ENCODE results near the gene ATOSA.

Gene ATOSA

DNA sequence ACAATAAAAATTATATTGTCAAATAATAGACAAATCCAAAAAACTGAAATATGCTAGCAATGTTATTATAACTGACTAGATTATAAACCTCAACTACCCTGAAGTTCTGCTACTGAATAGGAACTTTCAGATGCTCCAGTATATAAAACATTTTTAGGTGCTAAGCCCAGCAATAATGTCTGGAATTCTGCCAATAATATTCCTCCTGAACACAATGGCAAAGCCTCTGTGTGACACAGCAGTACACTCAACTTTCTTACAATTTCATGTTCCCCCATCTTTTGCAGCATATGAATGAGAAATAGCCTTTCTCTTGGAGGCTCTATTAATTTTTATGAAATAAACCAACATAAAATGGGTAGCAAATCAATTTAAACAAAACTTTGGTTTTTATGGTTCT lies 29.5 kb downstream of the ATOSA start:
- no peak for DNase-seq

DNA sequence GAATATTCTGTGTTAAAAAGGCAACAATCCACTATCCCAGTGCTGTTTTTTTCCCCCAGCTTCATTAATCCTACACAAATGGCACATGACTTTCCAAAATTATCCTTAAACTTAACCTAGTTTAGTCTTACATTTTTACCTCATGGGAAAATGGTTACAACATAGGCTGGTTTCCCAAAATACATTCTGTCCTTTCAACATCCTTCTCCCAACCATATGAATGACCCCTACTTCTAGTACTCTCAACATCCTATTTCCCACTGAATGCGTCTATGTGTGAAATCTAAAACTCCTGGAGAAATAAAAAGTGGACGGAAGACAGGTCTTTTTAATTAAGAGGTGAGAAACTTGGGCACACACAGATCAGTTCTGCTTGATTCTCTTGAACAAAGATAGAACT lies 33.3 kb downstream of the ATOSA start:
- no peak for DNase-seq

DNA sequence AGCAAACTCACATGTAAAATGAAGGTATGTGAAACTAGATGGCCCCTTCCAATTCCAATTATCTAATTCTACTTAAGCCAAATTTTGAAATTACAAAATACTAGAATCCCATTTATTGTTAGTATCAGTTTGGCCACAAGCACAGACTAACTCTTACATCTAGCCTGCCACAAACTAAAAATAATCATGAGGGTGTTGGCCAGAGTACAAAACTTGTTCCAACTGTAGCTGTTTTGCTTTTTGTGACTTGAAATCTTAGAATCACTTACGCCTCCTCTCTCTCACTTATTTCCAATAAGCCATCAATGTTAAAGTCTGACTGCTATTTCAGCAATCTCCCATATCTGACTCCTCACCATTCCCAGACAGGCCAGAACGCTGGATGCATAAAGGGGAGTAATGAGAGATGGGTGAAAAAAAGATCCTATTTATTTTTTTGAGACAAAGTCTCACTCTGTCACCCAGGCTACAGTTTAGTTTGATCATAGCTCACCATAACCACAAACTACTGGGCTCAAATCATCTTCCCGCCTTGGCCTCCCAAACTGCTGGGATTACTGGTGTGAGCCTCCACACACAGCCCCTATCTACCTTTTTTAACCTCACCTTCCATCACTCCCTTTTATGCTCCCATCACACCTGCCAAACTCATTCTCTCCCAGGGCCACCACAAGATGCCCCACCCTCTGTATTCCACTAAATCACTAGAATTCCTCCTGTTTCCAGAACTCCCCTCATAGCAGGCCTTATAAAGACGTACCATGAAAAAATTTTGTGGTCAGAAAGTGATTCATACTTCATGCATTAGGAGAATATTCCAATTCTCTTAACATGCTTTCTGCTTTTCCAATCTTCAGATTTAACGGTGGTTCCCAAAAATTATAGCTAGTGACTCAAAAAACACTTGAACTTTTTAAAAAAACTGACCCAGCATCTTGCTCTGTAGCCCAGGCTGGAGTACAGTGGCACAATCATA lies 36.5 kb downstream of the ATOSA start:
- no peak for DNase-seq

DNA sequence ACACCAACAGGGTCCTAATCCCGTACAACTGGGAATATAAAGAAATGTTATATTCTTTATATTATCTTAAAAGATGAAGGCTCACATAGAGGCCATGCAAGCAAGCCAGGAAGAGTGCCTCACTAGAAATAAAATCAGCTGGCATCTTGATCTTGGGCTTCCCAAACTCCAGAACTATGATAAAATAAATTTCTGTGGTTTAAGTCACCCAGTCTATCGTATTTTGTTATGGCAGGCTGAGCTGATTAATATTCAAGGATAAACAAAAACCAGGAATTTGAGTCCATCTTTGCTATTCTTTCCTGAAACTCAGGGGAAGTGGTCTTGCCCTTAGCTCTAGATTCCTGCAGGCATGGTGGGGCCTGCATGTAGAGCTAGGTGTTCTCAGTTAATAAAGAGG lies 42.7 kb downstream of the ATOSA start:
- no peak for DNase-seq

DNA sequence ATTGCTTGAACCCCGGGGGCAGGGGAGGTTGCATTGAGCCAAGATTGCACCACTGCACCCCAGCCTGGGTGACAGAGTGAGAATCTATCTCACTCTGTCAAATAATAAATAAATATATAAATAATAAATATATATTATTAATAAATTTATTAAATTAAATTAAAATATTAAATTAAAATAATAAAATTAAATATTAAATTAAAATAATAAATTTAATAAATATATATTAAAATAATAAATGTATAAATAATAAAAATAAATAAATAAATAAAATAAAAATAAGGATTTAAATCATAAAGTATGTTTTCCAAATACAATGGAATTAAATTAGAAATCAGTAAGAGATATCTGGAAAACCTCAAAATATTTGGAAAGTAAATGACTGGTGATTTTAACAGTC lies 43.3 kb downstream of the ATOSA start:
- DNase-seq, result no peak

Measured in activated gamma-delta T cell (primary cell).